Esophagus muscularis mucosa (tissue), 4 donors: ENCODE measurements around the gene POU1F1. TPM values are rescaled to one million over a fixed set of nuclear protein-coding genes. Genes with fewer than 3 reads are reported as not detected.

ENCODE experiments used
- DNase-seq: peaks from one replicate; pipeline ENCODE4 v3.0.0-alpha.2; 2017; ENCODE audit errors: extremely low spot score
- H3K27ac ChIP-seq, 4 donors: fragments of 200-600 bp; sonication (generic); replicated peaks in 1 of 4; 1 replicate in 3 of 4; 2 replicates in 1 of 4; pipeline ENCODE4 v1.5.1; 2016 to 2019; ENCODE audit warnings: mild to moderate bottlenecking in 1 of 4
- H3K27me3 ChIP-seq, 4 donors: fragments of 200-600 bp; sonication (generic); one replicate each; pipeline versions ENCODE4 v1.5.1 to v1.6.0; 2016 to 2019
- H3K36me3 ChIP-seq, 4 donors: fragments of 200-600 bp; sonication (generic); one replicate each; pipeline ENCODE4 v1.5.1; 2016 to 2019
- H3K4me1 ChIP-seq, 4 donors: fragments of 200-600 bp; sonication (generic); one replicate each; pipeline ENCODE4 v1.5.1; 2016 to 2019
- H3K4me3 ChIP-seq, 4 donors: fragments of 200-600 bp; sonication (generic); 1 replicate in 2 of 4; 2 replicates in 2 of 4; pipeline ENCODE4 v1.5.1; 2016 to 2019; ENCODE audit warnings: mild to moderate bottlenecking in 4 of 4, moderate library complexity in 1 of 4
- H3K9me3 ChIP-seq, 4 donors: fragments of 200-600 bp; sonication (generic); 1 replicate in 3 of 4; 2 replicates in 1 of 4; pipeline ENCODE4 v1.5.1; 2016 to 2019
- CTCF ChIP-seq, 3 experiments: fragments of 200-600 bp in 2 of 3; fragments of 450-650 bp in 1 of 3; sonication (generic) in 2 of 3; IDR thresholded peaks; one replicate each; pipeline ENCODE4 v1.5.1; 2017 to 2019; ENCODE audit warnings: antibody characterized with exemption in 3 of 3, mild to moderate bottlenecking in 2 of 3, moderate library complexity in 1 of 3
- EP300 ChIP-seq: sonication (generic); formaldehyde crosslinking; IDR thresholded peaks from one replicate; pipeline ENCODE4 v1.6.1; 2017; ENCODE audit warnings: antibody characterized with exemption
- POLR2A ChIP-seq: fragments of 450-650 bp; IDR thresholded peaks from one replicate; pipeline ENCODE4 v1.6.1; 2017; ENCODE audit warnings: antibody characterized with exemption, moderate library complexity, mild to moderate bottlenecking, low read depth
- POLR2AphosphoS5 ChIP-seq, 2 donors: sonication (generic); formaldehyde crosslinking; IDR thresholded peaks; one replicate each; pipeline ENCODE4 v1.6.1; 2017; ENCODE audit warnings: antibody characterized with exemption in 2 of 2
- WGBS: methylation state at CpG from one replicate; pipeline ENCODE4 v1.1.5; 2018; 5-methylcytosine and 5-hydroxymethylcytosine counted together
- intact Hi-C: fragments of 100-400 bp; cut with DNase I; formaldehyde crosslinking; loops from one replicate; pipeline ENCODE4 v1.15.1; 2023
- total RNA-seq, 4 donors: library from RNA; depleted of rRNA; stranded (reverse); fragments of >200 nt; gene quantifications; one replicate each; pipeline versions ENCODE4 v1.1.0 to v1.2.1, GENCODE V29; 2016

The POU1F1 gene, protein sequence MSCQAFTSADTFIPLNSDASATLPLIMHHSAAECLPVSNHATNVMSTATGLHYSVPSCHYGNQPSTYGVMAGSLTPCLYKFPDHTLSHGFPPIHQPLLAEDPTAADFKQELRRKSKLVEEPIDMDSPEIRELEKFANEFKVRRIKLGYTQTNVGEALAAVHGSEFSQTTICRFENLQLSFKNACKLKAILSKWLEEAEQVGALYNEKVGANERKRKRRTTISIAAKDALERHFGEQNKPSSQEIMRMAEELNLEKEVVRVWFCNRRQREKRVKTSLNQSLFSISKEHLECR
- not detected for total RNA-seq

- WGBS: 77% methylated on average over 6 of the region's 6 CpGs
- Histone ChIP-seq H3K27ac (no peak within 1 kb of the TSS), H3K36me3 (no peaks in the 10 kb centered on the region), H3K4me1 (no peaks in the 10 kb centered on the region), H3K9me3 (no peaks in the 10 kb centered on the region), H3K4me3 (no peak within 1 kb of the TSS), H3K27me3 (no peaks in the 10 kb centered on the region)
- DNase-seq: no peak
- TF ChIP-seq EP300: no peak
- TF ChIP-seq POLR2A: no peak
- no peak for TF ChIP-seq CTCF (IDR thresholded peaks at IDR 0.05)
- no peak for TF ChIP-seq POLR2AphosphoS5 (IDR thresholded peaks at IDR 0.05)
- intact Hi-C loops: no loop called here
These were observed at the start of gene POU1F1 for GRCh38 chr3:87276484-87276883. Gene POU1F1 (minus strand): TSS chr3:87276584. CDS start chr3:87276462, 122 bp downstream.

- Histone ChIP-seq H3K27ac (no peak overlapping the region), H3K4me1 (no peaks in the 10 kb centered on the region), H3K9me3 (no peaks in the 10 kb centered on the region), H3K27me3 (peaks cover 0 to 7% (median 0%) of the 10 kb centered on the region in 4 donors), H3K4me3 (no peak overlapping the region), H3K36me3 (no peaks in the 10 kb centered on the region)
- intact Hi-C loops: no loop called here
- no peak for DNase-seq
- TF ChIP-seq CTCF (IDR thresholded peaks at IDR 0.05): no peak
- TF ChIP-seq EP300: no peak
- TF ChIP-seq POLR2AphosphoS5 (IDR thresholded peaks at IDR 0.05): no peak
- TF ChIP-seq POLR2A: no peak
- 75% methylated on average over 1 of the region's 1 CpG for WGBS
These were observed 48.2 kb upstream of the POU1F1 start for GRCh38 chr3:87324609-87325008.

DNA sequence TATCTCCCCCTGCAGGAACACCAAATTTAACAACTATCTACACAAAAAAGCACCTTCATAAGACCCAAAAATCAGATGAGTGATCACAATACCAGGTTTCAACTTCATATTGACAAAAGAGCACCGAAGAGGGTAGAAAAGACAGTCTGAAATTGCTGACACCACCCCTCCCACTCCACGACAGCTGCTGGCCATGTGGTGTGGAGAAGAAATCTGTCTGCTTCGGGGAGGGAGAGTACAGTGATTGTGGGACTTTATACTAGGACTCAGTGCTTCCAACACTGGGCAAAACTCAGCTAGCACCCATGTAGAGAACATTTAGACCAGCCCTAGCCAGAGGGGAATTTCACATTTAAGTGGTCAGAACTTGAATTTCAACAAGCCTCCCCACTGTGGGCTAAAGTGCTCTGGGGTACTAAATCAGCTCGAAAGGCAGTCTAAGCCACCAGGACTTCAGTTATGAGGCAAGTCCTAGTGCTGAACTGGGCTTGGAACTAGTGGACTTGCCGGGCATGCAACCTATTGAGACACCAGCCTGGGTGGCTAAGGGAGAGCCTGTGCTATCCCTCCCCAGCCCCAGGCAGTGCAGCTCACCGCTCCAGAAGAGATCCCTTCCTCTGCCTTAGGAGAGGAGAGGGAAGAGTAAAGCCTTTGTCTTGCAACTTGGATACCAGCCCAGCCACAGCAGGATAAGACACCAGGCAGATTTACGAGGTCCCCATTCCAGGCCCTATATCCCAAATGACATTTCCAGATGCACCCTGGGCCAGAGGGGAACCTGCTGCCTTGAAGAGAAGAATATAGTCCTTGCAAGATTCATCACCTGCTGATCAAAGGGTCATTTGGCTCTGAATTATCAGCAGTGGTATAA lies 44.6 kb upstream of the POU1F1 start:
- TF ChIP-seq POLR2AphosphoS5 (IDR thresholded peaks at IDR 0.05): no peak
- no peak for TF ChIP-seq EP300
- TF ChIP-seq CTCF (IDR thresholded peaks at IDR 0.05): no peak
- no peak for TF ChIP-seq POLR2A
- Histone ChIP-seq H3K36me3 (no peaks in the 10 kb centered on the region), H3K4me1 (no peaks in the 10 kb centered on the region), H3K9me3 (no peaks in the 10 kb centered on the region), H3K4me3 (no peak overlapping the region), H3K27me3 (peaks cover 0 to 7% (median 0%) of the 10 kb centered on the region in 4 donors), H3K27ac (no peak overlapping the region)
- intact Hi-C loops: no loop called here
- WGBS: 67% methylated on average over 5 of the region's 7 CpGs
- no peak for DNase-seq

GRCh38 chr3:87318617-87319021 lies 42.2 kb upstream of the POU1F1 start:
- Histone ChIP-seq H3K4me1 (no peaks in the 10 kb centered on the region), H3K4me3 (no peak overlapping the region), H3K27me3 (peaks cover 0 to 7% (median 0%) of the 10 kb centered on the region in 4 donors), H3K36me3 (no peaks in the 10 kb centered on the region), H3K9me3 (no peaks in the 10 kb centered on the region), H3K27ac (no peak overlapping the region)
- WGBS: 48% methylated on average over 2 of the region's 2 CpGs
- DNase-seq: no peak
- intact Hi-C loops: no loop called here
- TF ChIP-seq CTCF (IDR thresholded peaks at IDR 0.05) (no peak), POLR2A (no peak), EP300 (no peak), POLR2AphosphoS5 (IDR thresholded peaks at IDR 0.05) (no peak)
